GM18505 (cell line): ENCODE results near the gene NRF1.

ENCODE experiments used
- ATAC-seq: cut with Tn5 transposase; IDR thresholded peaks from one replicate; pipeline ENCODE4 v1.9.1; 2021; ENCODE audit not compliant: unreplicated experiment
- POLR2A ChIP-seq: IDR thresholded peaks from 4 replicates; pipeline ENCODE4 v1.6.1; 2011; ENCODE audit warnings: borderline replicate concordance; ENCODE audit not compliant: insufficient read depth, insufficient read length; ENCODE audit errors: extremely low read depth

NRF1 gene

DNA sequence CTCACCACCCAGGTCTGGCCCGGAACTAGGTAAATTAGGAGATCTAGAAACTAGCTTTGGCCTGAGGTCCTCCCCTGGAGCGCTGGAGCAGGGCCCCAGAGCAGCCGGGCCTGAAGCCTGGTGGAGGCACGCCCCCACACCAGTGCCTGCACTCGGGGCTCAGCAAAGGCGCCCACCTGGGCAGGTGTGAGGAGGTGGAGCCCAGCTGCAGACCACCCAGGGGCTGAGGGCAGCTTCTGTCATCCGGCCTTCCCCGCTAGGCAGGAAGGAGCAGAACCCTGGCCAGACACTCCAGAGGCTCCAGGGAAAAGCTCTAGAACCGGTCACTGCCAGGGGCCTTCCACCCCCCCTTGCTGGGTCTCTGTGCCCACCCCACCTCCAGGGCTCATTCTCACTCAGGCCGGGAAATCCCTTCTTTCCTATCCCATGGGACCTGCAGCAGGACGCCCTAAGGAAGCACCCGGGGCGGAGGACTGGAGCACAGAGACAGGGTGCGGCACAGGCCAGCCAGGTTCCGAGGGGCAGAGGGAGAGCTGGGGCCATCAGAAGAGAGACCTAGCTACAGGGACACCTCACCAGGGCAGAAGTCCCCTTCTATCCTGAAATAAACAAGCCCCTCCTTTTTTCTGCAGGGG is 161.2 kb downstream of the NRF1 start:
- ATAC-seq, result no peak
- no peak for TF ChIP-seq POLR2A

GRCh38 chr7:129773328-129773731 is 161.8 kb downstream of the NRF1 start:
- ATAC-seq, result no peak
- TF ChIP-seq POLR2A, result no peak

- TF ChIP-seq POLR2A, result no peak
- no peak for ATAC-seq
Observed at GRCh38 chr7:129773871-129774270, 162.4 kb downstream of the NRF1 start.

DNA sequence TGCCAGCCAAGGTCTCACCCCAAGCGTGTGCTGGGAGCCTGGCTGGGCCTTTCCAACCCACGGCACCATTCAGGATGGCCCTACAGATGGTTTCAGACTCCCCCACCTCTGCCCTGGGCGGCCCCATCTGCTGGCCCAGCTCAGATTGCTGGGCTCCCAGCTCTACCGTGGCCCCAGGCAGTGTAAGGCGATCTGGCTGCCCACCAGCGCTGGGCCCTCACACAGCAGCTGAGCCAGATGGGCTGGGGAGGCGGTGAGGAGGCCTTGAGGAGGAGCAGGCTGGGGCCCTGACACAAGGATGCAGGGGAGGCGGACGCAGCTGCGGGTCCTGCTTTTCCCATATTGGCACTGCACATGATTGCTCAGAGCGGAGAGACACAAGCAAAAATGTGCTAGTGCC is 162.8 kb downstream of the NRF1 start:
- no peak for TF ChIP-seq POLR2A
- no peak for ATAC-seq

DNA sequence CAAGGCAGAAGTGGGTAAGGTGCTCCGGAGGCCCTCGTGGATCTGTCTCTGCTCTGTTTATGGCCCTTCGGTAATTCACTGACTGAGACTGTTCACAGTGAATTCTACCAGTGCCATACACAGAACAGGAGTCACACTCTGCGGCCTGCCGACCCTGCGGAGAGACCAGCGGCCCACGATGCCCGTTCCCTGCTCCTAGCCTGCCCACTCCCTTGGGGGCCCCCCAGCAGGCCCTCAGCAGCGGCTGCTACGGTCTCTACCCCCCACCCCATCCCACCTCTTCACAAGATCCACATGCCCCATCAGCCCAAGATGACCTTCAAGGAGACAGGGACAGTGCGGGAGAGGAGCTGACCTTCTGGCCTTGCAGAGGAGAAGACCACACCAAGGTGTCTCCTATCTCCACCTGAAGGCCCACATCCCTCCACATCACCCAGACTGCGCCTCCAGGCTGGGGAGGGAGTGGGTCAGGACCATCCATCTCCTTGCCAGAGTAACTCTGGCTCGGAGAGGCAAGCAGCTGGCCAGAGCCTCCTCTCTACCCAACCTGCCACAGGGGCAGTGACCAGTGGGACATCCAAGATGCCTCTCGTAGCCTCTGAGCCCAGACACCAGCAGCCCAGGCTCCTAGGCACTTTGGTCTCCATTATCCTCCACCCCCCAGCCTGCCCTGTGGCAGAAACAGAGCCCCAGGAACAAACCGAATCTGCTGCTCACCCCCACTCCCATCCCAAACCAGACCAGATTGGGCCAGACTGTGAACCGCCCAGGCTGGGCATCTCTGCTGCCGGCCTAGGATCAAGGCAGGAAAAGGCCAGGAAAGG is 163.6 kb downstream of the NRF1 start:
- no peak for TF ChIP-seq POLR2A
- ATAC-seq, result no peak

DNA sequence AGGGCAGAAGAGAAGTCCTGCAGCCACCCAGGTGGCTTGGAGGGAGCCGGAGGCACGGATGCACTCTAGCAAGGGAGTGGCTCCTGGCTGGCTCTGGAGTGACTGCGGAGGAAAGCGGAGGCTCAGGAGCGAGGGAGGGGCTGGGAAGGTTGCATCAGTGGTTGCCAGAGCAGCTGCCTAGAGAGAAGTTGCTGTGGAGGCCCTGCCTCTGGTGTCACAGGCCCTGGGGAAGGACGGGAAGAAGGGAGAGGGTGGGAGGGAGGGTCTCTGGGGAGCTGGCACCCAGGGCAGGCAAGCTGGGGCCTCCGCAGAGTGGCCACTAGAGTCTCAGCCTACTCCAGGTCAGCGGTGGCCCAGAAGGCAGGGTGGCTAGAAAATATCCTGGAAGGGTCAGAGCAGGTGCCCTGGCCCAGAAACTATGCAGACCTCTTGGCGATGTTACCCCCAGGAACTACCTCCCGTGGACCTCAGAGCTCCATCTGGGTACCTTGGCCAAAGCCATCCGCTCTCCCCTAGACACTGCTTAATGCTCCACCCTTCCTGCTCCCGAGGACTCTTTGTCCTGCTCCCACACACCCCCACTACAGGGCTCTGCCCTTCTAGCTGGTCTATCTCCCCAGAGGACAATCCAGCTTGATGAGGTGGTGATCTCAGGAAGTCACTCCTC is 164.3 kb downstream of the NRF1 start:
- TF ChIP-seq POLR2A, result no peak
- ATAC-seq, result no peak

GRCh38 chr7:129776362-129776722 is 164.8 kb downstream of the NRF1 start:
- ATAC-seq, result no peak

DNA sequence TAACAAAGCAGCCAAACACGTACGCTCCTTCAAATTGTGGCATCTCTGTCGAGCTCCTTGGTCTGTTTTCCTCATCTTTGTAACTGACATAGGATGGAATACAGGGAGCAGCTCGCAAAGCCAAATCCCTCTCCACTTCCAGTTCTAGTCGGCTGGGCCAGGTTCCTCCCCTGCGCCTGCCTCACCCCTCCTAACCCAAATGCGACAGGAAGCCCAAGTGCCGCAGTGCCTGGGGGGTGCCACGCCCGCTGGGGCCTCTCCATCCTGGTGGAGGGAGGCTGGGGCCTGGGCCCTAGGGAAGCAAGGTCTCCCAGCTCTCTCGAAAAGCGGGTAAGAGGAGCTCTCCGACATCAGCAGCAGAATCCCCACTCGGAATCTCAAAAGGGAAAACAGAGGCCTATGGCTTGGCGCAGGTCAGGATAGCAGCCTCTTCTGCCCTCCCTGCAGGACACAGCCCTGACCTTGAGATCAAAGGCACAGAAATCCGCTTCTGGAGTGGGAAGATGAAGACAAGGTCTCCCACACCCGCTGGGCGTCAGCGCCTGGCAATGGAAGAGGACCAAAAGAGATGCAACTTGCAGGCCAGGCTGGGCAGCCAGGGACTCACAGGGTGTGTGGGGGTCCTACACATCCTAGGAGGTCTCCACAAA is 165.8 kb downstream of the NRF1 start:
- ATAC-seq, result no peak
- TF ChIP-seq POLR2A, result no peak

More at GRCh38 chr7:129776362-129776722, 164.8 kb downstream of the NRF1 start:
- TF ChIP-seq POLR2A, result no peak

DNA sequence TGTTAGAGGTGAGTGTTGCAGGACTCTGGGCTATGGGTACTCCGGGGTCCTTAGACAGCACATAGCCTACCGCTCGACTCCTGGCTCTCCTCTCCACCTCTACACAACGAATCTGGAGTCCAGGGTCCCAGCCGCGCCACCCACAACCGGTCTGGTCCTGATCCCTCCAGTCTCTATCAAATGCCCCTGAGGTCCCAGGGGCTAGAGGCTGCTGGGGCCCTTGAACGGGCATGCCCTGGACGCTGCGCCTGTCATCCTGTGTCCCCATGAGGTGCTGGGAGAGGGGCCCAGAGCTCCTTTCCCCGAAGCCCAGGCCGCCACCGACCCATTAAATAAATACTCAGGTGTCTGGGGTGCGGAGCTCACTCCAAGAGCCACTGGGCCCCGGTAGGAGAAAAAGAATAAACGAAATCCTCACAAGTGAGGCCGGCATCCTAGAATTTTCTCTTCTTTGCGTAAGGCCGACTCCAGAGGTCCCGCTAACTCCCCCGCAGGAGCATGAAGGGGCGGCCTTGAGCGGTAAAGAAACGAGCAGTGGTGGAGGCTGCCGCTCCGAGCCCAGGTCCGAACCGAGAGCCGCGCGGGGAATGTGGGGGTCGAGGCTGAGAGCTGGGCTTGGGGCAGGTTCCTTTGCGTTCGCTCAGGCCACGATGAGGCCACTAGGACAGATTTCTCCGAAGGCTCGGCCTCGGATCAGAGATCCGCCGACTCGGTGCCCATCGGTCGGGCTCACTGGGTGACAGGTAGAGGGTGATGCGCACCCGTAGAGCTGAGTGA is 166.7 kb downstream of the NRF1 start:
- no peak for TF ChIP-seq POLR2A
- no peak for ATAC-seq

DNA sequence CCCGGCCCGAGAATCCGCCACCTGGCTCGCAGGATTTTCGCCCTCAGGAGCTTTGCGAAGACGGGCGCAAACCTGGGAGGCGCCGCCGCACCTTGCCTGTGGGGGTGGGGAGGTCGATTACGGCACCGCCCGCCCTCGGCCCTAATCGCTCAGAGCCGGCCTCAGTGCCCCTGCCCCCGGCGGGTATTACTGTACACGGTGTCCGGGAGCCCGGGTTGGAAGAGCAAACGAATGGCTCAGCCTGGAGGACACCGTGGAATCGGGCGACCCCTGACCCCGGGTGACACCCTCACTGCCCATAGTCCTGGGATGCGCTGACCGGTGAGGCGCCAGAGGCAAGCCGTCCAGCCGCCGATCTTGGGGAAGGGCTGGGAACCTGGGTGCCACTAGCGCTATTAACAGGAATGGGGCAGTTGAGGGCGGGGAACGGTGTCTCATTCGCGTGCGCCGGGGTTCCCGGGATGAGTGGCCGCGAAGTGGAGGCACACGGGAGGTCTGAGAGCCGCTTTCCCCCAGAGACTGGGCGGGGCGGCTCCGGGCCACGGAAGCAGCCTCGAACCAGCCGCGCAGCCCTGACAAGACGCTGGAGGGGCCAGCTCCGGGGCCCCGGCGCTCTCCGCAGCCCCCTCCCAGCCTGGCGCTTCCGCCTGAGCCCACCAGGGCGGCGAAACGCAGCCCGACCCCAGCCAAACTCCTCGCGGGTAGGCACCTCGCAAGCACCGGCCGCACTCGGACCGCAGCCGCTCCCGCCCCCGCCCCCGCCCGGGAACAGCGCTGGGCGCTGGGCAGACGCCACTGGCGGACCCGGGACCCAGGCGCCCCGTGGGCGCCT is 167.5 kb downstream of the NRF1 start:
- TF ChIP-seq POLR2A, result no peak

GRCh38 chr7:129779602-129780256 is 168.2 kb downstream of the NRF1 start:
- peak; percentile 33 for ATAC-seq
- no peak for TF ChIP-seq POLR2A

More for the DNA sequence above, 167.5 kb downstream of the NRF1 start:
- ATAC-seq, result no peak

GRCh38 chr7:129780257-129780973 is 168.9 kb downstream of the NRF1 start:
- peak; percentile 54 for ATAC-seq
- TF ChIP-seq POLR2A, result no peak
